HG03354 (cell line): ENCODE data around the gene EIF5B.
"Not testable (repeated sequence)": the region's sequence is repeated elsewhere in the genome, so short reads cannot be mapped to it uniquely, and the experiment has no call there.

Experiments
- ATAC-seq: cut with Tn5 transposase; IDR thresholded peaks from one replicate; pipeline ENCODE4 v1.9.1; 2021; ENCODE audit warnings: mild to moderate bottlenecking; ENCODE audit not compliant: unreplicated experiment, poor library complexity, severe bottlenecking

Gene EIF5B

GRCh38 chr2:99354825-99355224, 17.6 kb downstream of the EIF5B start:
- not testable (repeated sequence) for ATAC-seq

DNA sequence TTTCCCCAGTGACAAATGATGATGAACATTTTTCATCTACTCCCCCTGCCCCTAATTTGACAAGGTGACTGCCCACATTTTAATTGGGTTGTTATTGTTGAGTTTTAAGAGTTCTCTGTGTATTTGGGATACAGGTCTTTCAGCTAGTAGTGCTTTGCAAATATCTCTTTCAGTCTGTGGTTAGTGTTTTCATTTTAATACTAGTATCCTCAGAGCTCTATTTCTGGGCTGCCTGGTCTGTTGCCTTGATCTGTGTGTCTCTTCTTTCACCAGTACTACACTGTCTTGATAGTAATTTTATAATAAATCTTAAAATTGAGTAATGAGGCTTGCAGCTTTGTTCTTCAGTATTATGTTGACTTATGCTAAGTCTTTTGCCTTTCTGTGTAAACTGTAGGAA, 19.7 kb downstream of the EIF5B start:
- ATAC-seq = no peak

DNA sequence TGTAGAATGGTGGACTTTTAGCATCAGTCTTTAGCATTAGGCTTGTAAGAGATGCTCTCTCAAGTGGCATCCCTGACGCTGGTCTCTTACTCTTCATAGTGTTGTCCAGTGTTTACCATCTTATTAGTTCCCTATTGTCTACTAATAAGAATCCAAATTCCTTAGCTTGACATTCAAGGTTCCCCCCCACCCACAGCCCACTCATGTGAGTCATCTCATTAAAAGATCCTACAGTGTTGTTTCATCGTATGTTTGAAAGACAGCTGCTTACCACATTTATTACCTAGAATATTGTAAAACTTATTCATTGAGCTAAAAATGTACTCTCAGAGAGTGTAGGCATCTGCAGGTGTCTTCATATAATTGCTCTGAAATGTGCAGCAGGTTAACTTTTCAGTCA, 28.5 kb downstream of the EIF5B start:
- ATAC-seq = no peak

DNA sequence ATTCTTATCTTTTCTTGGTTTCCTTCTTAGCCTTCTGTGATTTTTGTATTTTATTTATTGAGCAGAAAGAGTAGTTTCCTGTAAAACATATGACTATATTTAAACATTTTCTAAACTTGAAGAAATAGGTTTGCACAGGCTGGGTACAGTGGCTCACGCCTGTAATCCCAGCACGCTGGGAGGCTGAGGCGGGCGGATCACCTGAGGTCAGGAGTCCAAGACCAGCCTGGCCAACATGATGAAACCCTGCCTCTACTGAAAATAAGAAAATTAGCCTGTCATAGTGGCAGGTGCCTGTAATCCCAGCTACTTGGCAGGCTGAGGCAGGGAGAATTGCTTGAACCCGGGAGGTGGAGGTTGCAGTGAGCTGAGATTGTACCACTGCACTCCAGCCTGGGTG, 31.7 kb downstream of the EIF5B start:
- ATAC-seq = not testable (repeated sequence)

DNA sequence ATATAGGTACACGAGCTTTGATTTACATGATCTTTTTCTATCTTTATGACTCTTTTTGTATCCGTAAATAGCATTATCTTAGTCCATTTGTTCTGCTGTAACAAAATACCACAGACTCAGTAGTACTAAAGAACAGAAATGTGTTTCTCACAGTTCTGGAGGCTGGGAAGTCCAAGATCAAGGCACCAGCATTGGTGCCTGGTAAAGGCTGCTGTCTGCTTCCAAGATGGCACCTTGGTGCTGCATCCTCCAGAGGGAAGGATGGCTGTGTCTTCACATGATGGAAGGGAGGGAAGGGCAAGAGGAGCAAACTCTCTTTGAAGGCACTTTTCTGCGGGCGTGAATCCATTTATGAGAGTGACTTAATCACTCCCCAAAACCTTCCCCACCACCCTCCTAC, 36.0 kb downstream of the EIF5B start:
- no peak for ATAC-seq

DNA sequence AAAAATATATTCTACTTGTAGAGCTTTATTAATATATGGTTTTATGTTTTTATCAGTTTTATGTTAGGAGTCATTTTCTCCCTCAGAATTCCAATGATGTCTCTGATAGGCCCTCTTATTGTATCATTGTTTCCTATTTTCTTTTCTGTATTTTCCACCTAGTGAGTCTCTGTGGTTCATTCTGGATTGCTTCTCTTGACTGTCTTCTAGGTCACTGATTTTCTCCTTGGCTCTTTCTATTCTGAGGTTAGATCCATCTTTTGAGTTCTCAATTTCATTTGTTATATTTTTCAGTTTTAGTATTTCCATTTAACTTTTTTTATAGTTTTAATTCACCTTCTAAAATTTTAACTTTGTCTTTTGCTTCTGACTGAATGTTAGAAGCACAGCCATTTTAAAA, 37.6 kb downstream of the EIF5B start:
- ATAC-seq = no peak

- no peak for ATAC-seq
Measured at GRCh38 chr2:99376254-99376864, 39.2 kb downstream of the EIF5B start.

DNA sequence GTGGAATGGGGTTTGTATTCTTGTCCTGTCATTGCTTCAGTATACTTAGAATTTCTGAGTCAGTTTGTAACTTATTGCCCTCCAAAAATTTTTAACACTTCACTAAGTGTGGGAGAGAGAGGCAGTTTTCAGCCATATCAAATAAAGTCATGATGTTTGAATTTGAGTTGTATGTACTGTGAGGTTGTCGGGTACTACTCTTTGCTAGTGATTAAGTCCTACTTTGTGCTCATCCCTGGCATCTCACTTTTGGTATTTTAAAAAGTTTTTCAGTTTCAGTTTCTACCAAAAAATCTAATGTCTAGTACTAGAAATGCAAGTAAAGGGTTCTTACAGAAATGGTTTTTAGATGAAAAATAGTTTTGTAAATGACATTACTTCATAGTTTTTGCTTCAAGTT, 40.7 kb downstream of the EIF5B start:
- ATAC-seq = no peak

DNA sequence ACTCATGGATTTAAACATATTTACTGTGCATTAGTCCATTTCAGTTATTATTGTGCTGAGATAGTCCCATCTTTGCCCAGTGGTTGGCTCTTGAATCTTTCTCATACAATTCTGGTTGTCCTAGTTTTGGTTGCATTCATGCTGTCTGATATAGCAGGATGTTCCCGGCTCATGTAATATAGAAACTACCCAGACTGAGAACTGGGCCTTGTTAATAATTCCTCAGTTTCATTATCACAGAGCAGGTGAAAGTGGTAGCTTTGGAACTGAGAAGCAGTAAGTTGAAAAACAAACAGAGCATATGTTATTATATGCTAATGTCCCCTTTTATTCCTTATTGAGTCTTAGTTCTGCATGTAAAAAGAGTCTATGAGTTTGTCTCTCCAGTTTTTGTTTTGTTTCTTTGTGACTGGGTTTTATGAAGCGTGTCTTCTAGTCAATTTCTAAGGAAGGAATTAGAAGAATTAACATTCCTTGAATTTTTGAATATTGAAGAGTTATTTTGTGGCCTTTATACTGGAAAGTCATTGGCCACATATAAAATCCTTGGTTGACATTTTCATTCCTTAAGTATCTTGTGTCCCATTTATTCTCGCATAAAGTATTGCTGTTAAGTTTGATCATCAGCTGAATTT, 43.3 kb downstream of the EIF5B start:
- peak; percentile 69 for ATAC-seq

GRCh38 chr2:99382143-99382542, 45.0 kb downstream of the EIF5B start:
- no peak for ATAC-seq

- ATAC-seq = no peak
Measured at GRCh38 chr2:99386011-99386410, 48.8 kb downstream of the EIF5B start.

DNA sequence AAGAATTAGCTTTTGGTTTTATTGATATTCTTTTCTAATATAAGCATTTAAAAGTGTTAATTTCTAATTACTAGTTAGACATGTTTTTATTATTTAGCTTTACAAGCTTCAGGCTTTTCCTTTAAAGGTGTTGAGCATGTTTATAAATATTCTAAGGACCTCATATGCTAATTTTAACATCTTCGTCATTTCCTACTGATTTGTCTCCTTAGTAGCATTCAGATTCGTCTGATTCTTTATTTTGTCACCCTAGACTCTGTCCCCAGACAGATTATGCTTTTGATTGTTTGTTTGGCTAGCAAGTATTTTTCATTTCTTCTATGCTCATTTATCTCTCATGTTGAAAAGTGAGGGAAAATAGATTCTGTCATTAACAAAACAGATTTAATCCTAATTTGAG, 51.7 kb downstream of the EIF5B start:
- ATAC-seq = no peak

- no peak for ATAC-seq
Measured at GRCh38 chr2:99389371-99389770, 52.2 kb downstream of the EIF5B start.

- no peak for ATAC-seq
Measured at GRCh38 chr2:99389946-99390345, 52.8 kb downstream of the EIF5B start.

GRCh38 chr2:99395589-99396130, 58.5 kb downstream of the EIF5B start:
- ATAC-seq = no peak

- no peak for ATAC-seq
Measured at GRCh38 chr2:99397266-99397920, 60.2 kb downstream of the EIF5B start.

- ATAC-seq = no peak
Measured at GRCh38 chr2:99398303-99398702, 61.1 kb downstream of the EIF5B start.

GRCh38 chr2:99399063-99399462, 61.9 kb downstream of the EIF5B start:
- no peak for ATAC-seq

- ATAC-seq = no peak
Measured at GRCh38 chr2:99399795-99400194, 62.6 kb downstream of the EIF5B start.

GRCh38 chr2:99401841-99402240, 64.7 kb downstream of the EIF5B start:
- ATAC-seq = no peak

DNA sequence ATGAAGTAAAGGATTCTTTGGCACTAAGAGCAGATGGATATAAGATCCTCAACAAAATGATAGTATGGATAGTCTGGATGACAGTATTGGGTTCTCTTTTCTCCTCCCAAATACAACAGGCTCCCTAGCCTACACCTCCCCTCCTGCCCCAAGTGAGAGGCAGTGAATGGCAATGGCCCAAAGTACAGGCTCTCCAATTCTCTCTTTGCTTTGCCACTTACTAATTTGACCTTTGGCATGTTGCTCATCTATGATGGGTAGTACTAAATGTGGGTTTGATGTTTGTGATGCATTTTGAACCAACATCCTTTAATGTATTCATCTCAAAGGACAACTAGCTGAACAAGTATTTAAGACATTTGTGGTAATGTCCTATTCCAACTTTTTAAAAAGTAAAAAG, 65.9 kb downstream of the EIF5B start:
- no peak for ATAC-seq
